Right ventricle myocardium superior (tissue), 1 donor: ENCODE measurements around the gene WFIKKN1. TPM values are rescaled to one million over a fixed set of nuclear protein-coding genes. Genes with fewer than 3 reads are reported as not detected.

Source experiments
- ATAC-seq: fragments of 200-7000 bp; cut with Tn5 transposase; one replicate; pipeline ENCODE4 v1.9.1; 2020; ENCODE audit warnings: mild to moderate bottlenecking; ENCODE audit not compliant: poor library complexity
- DNase-seq: peaks from one replicate; pipeline ENCODE4 v3.0.0-alpha.2; 2020
- intact Hi-C: fragments of 100-400 bp; cut with DNase I; formaldehyde crosslinking; loops from one replicate; pipeline ENCODE4 v1.11.2; 2022
- total RNA-seq: library from RNA; stranded (reverse); fragmentation: NEBNext Ultra II Directional; extraction: Animal tissue kit (Norgen Biotek cat#: 25700); gene quantifications from one replicate; pipeline ENCODE4 v1.2.1, GENCODE V29; 2021
- donor health status: DM: no; HTN: yes; CAD: no; lungs with severe emphysema.

WFIKKN1 gene
- total RNA-seq, 1 donor from 2014 or later = 0.13 TPM

- ATAC-seq (peak; percentile 46), DNase-seq (peak; percentile 82)
- intact Hi-C loops = no loop called here
These were observed 15.3 kb downstream of the WFIKKN1 start for GRCh38 chr16:645852-646678.

GRCh38 chr16:646679-647172, 15.9 kb downstream of the WFIKKN1 start:
- ATAC-seq = no peak
- no peak for DNase-seq
- intact Hi-C loops = no loop called here

- DNase-seq (no peak), ATAC-seq (no peak)
- intact Hi-C loops = no loop called here
These were observed 16.6 kb downstream of the WFIKKN1 start for GRCh38 chr16:647173-647902.

- DNase-seq (no peak), ATAC-seq (peak; percentile 2)
- intact Hi-C loops = no loop called here
These were observed 17.4 kb downstream of the WFIKKN1 start for GRCh38 chr16:648071-648780.

GRCh38 chr16:648781-649589, 18.2 kb downstream of the WFIKKN1 start, which contains the start of gene WDR90:
TSS of gene WDR90 (plus strand) at chr16:649365. CDS start at chr16:649417, 52 bp downstream.
- DNase-seq (peak; percentile 97), ATAC-seq (peak; percentile 87)
- intact Hi-C loops = no loop called here

- ATAC-seq (no peak), DNase-seq (no peak)
- intact Hi-C loops = no loop called here
These were observed 18.8 kb downstream of the WFIKKN1 start for GRCh38 chr16:649631-650030.

GRCh38 chr16:651844-652243, 21.1 kb downstream of the WFIKKN1 start:
- DNase-seq (no peak), ATAC-seq (no peak)
- intact Hi-C loops = no loop called here

GRCh38 chr16:652454-653305, 21.9 kb downstream of the WFIKKN1 start:
- DNase-seq = no peak
- intact Hi-C loops = no loop called here
- no peak for ATAC-seq

GRCh38 chr16:654034-654433, 23.2 kb downstream of the WFIKKN1 start:
- ATAC-seq (no peak), DNase-seq (no peak)
- intact Hi-C loops = no loop called here

- intact Hi-C loops = no loop called here
- DNase-seq = no peak
- ATAC-seq = no peak
These were observed 26.7 kb downstream of the WFIKKN1 start for GRCh38 chr16:657487-657886.

- ATAC-seq (no peak), DNase-seq (no peak)
- intact Hi-C loops = no loop called here
These were observed 28.1 kb downstream of the WFIKKN1 start for GRCh38 chr16:658679-659571.

- intact Hi-C loops = no loop called here
- ATAC-seq = no peak
- DNase-seq = no peak
These were observed 28.8 kb downstream of the WFIKKN1 start for GRCh38 chr16:659618-660017.

- no peak for ATAC-seq
- no peak for DNase-seq
- intact Hi-C loops = no loop called here
These were observed 29.3 kb downstream of the WFIKKN1 start for GRCh38 chr16:660132-660458.

- ATAC-seq (peak; percentile 90), DNase-seq (peak; percentile 94)
- intact Hi-C loops = no loop called here
These were observed 29.8 kb downstream of the WFIKKN1 start for GRCh38 chr16:660459-661183.

GRCh38 chr16:661184-661821, 30.5 kb downstream of the WFIKKN1 start:
- ATAC-seq (peak; percentile 1), DNase-seq (no peak)
- intact Hi-C loops = no loop called here

GRCh38 chr16:662095-662494, 31.3 kb downstream of the WFIKKN1 start:
- no peak for ATAC-seq

More at GRCh38 chr16:662095-662494, 31.3 kb downstream of the WFIKKN1 start:
- no peak for DNase-seq
- intact Hi-C loops = no loop called here
